ENCODE results near the gene GTF3C1.

- no peak for TF ChIP-seq POLR2A (IDR thresholded peaks at IDR 0.05; ENCODE audit: insufficient read depth in 1 of 2, low read depth in 2 of 2, low read length in 2 of 2)
- no peak for TF ChIP-seq ZNF280B (CRISPR knock-in tag; IDR thresholded peaks at IDR 0.05; ENCODE audit: borderline replicate concordance)
- no peak for TF ChIP-seq CBX2 (IDR thresholded peaks at IDR 0.05; ENCODE audit: low read depth, low read length)
- TF ChIP-seq CBX2 (CRISPR knock-in tag; IDR thresholded peaks at IDR 0.05; ENCODE audit: low read depth) = no peak
- no peak for TF ChIP-seq HDAC6 (IDR thresholded peaks at IDR 0.05; ENCODE audit: low read depth, low read length)
- TF ChIP-seq CTCF (CRISPR knock-in tag; IDR thresholded peaks at IDR 0.05) = no peak
- no peak for TF ChIP-seq SP4 (CRISPR knock-in tag; IDR thresholded peaks at IDR 0.05)
- TF ChIP-seq TAF1 (CRISPR knock-in tag; IDR thresholded peaks at IDR 0.05) = no peak
- no peak for TF ChIP-seq SUZ12 (IDR thresholded peaks at IDR 0.05; ENCODE audit: low read depth, low read length)
- no peak for TF ChIP-seq HNF1B (CRISPR knock-in tag; IDR thresholded peaks at IDR 0.05)
- no peak for TF ChIP-seq CREB1 (IDR thresholded peaks at IDR 0.05)
- TF ChIP-seq CREB1 (CRISPR knock-in tag; IDR thresholded peaks at IDR 0.05) = no peak
- TF ChIP-seq IKZF5 (CRISPR knock-in tag; IDR thresholded peaks at IDR 0.05) = no peak
- TF ChIP-seq NR2F2 (IDR thresholded peaks at IDR 0.05; ENCODE audit: borderline replicate concordance, low read depth) = no peak
- no peak for TF ChIP-seq ZNF737 (CRISPR knock-in tag; IDR thresholded peaks at IDR 0.05; ENCODE audit: borderline replicate concordance)
- no peak for TF ChIP-seq ZNF431 (CRISPR knock-in tag; IDR thresholded peaks at IDR 0.05; ENCODE audit: borderline replicate concordance, low read depth)
Measured at GRCh38 chr16:27516365-27516764, 33.3 kb downstream of the GTF3C1 start.

Data from HepG2 (cell line).